MCF 10A (cell line): ENCODE results near the gene IL1RAPL2. TPM values are rescaled to one million over a fixed set of nuclear protein-coding genes. Genes with fewer than 3 reads are reported as not detected.

ENCODE experiments used
- BruUV-seq: library from RNA; stranded (reverse); fragments of 400-500 nt; replicated peaks from 2 replicates; lab custom pipeline; 2021; lab: Mats Ljungman, UMichigan
- CTCF ChIA-PET: fragments of 300-600 bp; sonication (Branson Sonifier 250); formaldehyde crosslinking; extraction: SDS; loops from one replicate; lab custom pipeline; 2021; ENCODE audit warnings: antibody characterized with exemption, inconsistent platforms; lab: Yijun Ruan, JAX
- POLR2A ChIA-PET: fragments of 300-600, 350-650 bp; sonication (Branson Sonifier 250); formaldehyde crosslinking; extraction: SDS; loops from one replicate; lab custom pipeline; 2020; ENCODE audit warnings: antibody characterized with exemption, inconsistent platforms; lab: Yijun Ruan, JAX
- DNase-seq: peaks from one replicate; pipeline ENCODE4 v3.0.0-alpha.2; 2018; ENCODE audit not compliant: unreplicated experiment
- H3K27ac Mint-ChIP-seq: one replicate; pipeline ENCODE4 v1.8.0; 2022; ENCODE audit warnings: mild to moderate bottlenecking, low read depth, mixed read lengths; ENCODE audit not compliant: unreplicated experiment
- H3K27me3 Mint-ChIP-seq: one replicate; pipeline ENCODE4 v1.8.0; 2022; ENCODE audit warnings: mixed read lengths; ENCODE audit not compliant: insufficient read depth, unreplicated experiment
- H3K36me3 Mint-ChIP-seq: one replicate; pipeline ENCODE4 v1.8.0; 2022; ENCODE audit warnings: mild to moderate bottlenecking, moderate library complexity, mixed read lengths; ENCODE audit not compliant: insufficient read depth, unreplicated experiment
- H3K4me1 Mint-ChIP-seq: one replicate; pipeline ENCODE4 v1.8.0; 2022; ENCODE audit warnings: mixed read lengths; ENCODE audit not compliant: insufficient read depth, unreplicated experiment
- H3K4me3 Mint-ChIP-seq: one replicate; pipeline ENCODE4 v1.8.0; 2022; ENCODE audit warnings: mild to moderate bottlenecking, moderate library complexity, mixed read lengths; ENCODE audit not compliant: unreplicated experiment
- H3K9me3 Mint-ChIP-seq: one replicate; pipeline ENCODE4 v1.8.0; 2022; ENCODE audit warnings: mixed read lengths; ENCODE audit not compliant: unreplicated experiment
- intact Hi-C: fragments of 100-400 bp; cut with micrococcal nuclease; formaldehyde crosslinking; loops from 2 replicates; pipeline ENCODE4 v1.14.1; 2022
- total RNA-seq: library from RNA; stranded (reverse); gene quantifications from 2 replicates; pipeline ENCODE4 v1.2.3, GENCODE V29; 2022
- TF ChIP-seq, protein P1 (sequence below): fragments of 200-600 bp; IDR thresholded peaks from one replicate; pipeline ENCODE4 v1.8.0; 2022; ENCODE audit warnings: antibody characterized with exemption, mild to moderate bottlenecking; ENCODE audit not compliant: unreplicated experiment

The IL1RAPL2 gene
- total RNA-seq, 1 experiment from 2014 or later = 4.4 TPM

DNA sequence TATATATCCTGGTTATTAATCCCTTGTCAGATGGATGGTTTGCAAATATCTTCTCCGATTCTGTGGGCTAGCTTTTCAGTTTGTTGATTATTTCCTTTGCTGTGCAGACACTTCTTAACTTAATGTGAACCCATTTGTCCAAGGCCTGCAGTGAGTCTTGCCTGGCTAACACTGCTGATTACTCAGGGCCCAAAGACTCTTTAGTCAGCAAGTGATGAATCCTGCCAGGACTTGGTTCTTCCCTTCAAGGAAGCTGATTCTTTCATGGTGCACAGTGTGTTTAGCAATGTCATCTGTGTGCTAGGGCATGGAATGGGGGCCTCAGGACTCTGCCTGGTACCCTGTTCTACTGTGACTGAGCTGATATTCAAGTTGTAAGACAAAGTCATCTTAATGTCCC, 736.2 kb downstream of the IL1RAPL2 start:
- intact Hi-C loops = no loop called here
- DNase-seq = no peak
- ChIA-PET CTCF (no interaction called here), POLR2A (no interaction called here)
- Mint-ChIP-seq H3K27me3 (peaks cover 74% of the 10 kb centered on the region), H3K27ac (no peak overlapping the region), H3K9me3 (no peaks in the 10 kb centered on the region), H3K4me1 (peaks cover 1% of the 10 kb centered on the region), H3K36me3 (no peaks in the 10 kb centered on the region), H3K4me3 (no peak overlapping the region)
- TF ChIP-seq, protein P1, sequence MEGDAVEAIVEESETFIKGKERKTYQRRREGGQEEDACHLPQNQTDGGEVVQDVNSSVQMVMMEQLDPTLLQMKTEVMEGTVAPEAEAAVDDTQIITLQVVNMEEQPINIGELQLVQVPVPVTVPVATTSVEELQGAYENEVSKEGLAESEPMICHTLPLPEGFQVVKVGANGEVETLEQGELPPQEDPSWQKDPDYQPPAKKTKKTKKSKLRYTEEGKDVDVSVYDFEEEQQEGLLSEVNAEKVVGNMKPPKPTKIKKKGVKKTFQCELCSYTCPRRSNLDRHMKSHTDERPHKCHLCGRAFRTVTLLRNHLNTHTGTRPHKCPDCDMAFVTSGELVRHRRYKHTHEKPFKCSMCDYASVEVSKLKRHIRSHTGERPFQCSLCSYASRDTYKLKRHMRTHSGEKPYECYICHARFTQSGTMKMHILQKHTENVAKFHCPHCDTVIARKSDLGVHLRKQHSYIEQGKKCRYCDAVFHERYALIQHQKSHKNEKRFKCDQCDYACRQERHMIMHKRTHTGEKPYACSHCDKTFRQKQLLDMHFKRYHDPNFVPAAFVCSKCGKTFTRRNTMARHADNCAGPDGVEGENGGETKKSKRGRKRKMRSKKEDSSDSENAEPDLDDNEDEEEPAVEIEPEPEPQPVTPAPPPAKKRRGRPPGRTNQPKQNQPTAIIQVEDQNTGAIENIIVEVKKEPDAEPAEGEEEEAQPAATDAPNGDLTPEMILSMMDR = no peak
- no TSS peak for BruUV-seq

DNA sequence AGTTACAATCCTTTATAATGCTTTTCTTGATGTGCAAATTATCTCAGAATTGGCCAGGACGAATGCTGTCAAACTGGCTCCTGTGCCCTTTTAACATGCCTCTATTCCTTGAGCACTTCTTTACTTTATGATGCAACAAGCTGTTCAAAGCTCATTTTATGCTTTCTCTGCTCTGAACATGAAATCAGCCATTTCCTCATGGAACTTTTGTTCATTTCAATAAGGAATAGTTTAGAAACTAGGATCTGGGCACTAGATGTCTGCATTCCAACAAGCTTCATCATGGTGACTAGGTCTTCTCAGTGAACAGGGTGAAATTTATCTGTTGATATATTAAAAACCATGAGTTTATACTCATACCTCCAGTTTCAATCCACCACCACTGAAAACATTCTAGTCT, 741.8 kb downstream of the IL1RAPL2 start:
- H3K4me1 Mint-ChIP-seq = peaks cover 3% of the 10 kb centered on the region
- TF ChIP-seq, protein P1 = no peak
- CTCF ChIA-PET = no interaction called here
- no peaks in the 10 kb centered on the region for H3K9me3 Mint-ChIP-seq
- intact Hi-C loops = no loop called here
- H3K4me3 Mint-ChIP-seq = no peak overlapping the region
- POLR2A ChIA-PET = interaction anchor here (0.5 kb wide), 1 partner anchor 155 kb away, joined by 3 read pairs; no protein-coding TSS in a partner anchor
- H3K27me3 Mint-ChIP-seq = peaks cover 60% of the 10 kb centered on the region
- no TSS peak for BruUV-seq
- no peaks in the 10 kb centered on the region for H3K36me3 Mint-ChIP-seq
- H3K27ac Mint-ChIP-seq = peak overlapping the region; percentile 74
- no peak for DNase-seq

DNA sequence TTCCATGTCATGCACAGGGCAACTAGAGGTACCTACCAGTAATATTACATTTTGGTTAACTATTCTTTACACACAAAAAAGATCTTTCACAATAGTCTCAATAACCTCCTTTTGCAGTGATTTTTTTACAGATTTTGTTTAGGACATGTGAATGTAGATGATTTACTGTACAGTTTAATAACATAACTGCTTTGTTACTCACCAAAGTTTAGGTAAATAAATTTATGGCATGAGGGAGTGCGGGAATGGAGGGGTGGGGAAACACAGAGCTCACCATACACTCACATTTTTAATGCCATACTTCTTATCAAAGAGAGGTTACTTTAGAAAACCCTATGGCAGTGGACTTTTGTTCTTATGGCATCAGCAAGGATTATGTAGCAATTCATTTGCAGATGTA, 747.6 kb downstream of the IL1RAPL2 start:
- TF ChIP-seq, protein P1 = no peak
- Mint-ChIP-seq H3K36me3 (no peaks in the 10 kb centered on the region), H3K27ac (peak overlapping the region; percentile 87), H3K9me3 (no peaks in the 10 kb centered on the region), H3K4me3 (peak overlapping the region; percentile 73), H3K27me3 (peaks cover 51% of the 10 kb centered on the region), H3K4me1 (peaks cover 9% of the 10 kb centered on the region)
- intact Hi-C loops = loop anchor here (5.0 kb wide), 2 partner anchors 149 to 169 kb away; no protein-coding TSS in a partner anchor
- POLR2A ChIA-PET = interaction anchor here (1.1 kb wide), 2 partner anchors 15 to 104 kb away, joined by 3 read pairs; no protein-coding TSS in a partner anchor
- CTCF ChIA-PET = no interaction called here
- BruUV-seq = no TSS peak
- DNase-seq = peak; percentile 26

DNA sequence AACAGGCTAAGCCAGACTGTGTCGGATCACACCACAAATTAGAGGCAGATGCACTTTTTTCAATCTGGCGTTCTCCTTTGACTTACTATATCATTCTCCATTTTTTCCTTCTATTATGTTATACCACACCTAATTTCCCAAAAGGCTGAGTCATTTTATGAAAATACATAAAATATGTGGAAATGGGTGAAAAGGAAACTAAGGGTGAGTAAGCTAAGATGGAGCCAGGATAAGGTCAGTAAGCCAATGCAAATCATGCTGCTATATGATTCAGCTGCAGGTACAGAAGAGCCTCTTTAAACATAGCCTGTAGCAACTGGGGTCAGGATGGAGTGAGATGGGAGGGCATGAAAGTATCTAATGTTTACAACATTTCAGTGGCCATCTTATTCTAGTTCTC, 748.5 kb downstream of the IL1RAPL2 start:
- Mint-ChIP-seq H3K4me3 (peak overlapping the region; percentile 73), H3K4me1 (peaks cover 9% of the 10 kb centered on the region), H3K27me3 (peaks cover 56% of the 10 kb centered on the region), H3K9me3 (no peaks in the 10 kb centered on the region), H3K27ac (peak overlapping the region; percentile 87), H3K36me3 (no peaks in the 10 kb centered on the region)
- ChIA-PET CTCF (no interaction called here), POLR2A (interaction anchor here (0.6 to 1.0 kb wide), 2 partner anchors 16 to 19 kb away, joined by 4 read pairs; no protein-coding TSS in a partner anchor)
- intact Hi-C loops = loop anchor here (1.0 to 5.0 kb wide), 3 partner anchors 148 to 238 kb away; no protein-coding TSS in a partner anchor
- TF ChIP-seq, protein P1 = no peak
- BruUV-seq = no TSS peak
- peak; percentile 78 for DNase-seq
